GM19397 (cell line): ENCODE measurements around the gene APLF.
"Not testable (repeated sequence)": the region's sequence is repeated elsewhere in the genome, so short reads cannot be mapped to it uniquely, and the experiment has no call there.

ENCODE experiments used
- ATAC-seq: cut with Tn5 transposase; IDR thresholded peaks from one replicate; pipeline ENCODE4 v1.9.1; 2021; ENCODE audit warnings: mild to moderate bottlenecking, moderate library complexity; ENCODE audit not compliant: unreplicated experiment

Gene APLF

DNA sequence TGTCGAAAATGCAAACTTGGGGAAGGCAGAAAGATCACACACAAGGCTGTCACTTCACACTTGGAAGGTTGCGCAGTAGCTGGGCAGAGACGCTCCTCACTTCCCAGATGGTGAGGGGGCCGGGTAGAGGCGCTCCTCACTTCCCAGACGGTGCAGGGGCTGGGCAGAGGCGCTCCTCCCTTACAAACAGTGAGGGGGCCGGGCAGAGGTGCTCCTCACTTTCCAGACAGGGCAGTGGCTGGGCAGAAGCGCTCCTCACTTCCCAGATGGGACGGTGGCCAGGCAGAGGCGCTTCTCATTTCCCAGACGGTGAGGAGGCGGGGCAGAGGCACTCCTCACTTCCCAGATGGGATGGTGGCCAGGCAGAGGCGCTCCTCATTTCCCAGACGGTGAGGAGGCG is 59.6 kb downstream of the APLF start:
- not testable (repeated sequence) for ATAC-seq

DNA sequence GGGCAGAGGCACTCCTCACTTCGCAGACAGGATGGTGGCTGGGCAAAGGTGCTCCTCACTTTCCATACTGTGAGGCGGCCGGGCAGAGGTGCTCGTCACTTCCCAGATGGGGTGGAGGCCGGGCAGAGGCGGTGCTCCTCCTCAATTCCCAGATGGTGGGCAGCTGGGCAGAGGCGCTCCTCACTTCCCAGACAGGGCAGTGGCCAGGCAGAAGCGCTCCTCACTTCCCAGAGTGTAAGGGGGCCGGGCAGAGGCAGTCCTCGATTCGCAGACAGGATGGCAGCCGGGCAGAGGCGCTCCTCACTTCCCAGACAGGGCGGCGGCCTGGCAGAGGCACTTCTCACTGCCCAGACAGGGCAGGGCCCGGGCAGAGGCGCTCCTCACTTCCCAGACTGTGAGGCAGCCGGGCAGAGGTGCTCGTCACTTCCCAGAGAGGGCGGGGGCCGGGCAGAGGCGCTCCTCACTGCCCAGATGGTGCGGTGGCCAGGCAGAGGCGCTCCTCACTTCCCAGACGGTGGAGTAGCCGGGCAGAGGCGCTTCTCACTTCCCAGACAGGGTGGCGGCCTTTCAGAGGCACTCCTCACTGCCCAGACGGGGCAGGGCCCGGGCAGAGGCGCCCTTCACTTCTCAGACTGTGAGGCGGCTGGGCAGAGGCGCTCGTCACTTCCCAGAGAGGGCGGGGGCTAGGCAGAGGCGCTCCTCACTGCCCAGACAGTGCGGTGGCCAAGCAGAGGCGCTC is 60.1 kb downstream of the APLF start:
- not testable (repeated sequence) for ATAC-seq

DNA sequence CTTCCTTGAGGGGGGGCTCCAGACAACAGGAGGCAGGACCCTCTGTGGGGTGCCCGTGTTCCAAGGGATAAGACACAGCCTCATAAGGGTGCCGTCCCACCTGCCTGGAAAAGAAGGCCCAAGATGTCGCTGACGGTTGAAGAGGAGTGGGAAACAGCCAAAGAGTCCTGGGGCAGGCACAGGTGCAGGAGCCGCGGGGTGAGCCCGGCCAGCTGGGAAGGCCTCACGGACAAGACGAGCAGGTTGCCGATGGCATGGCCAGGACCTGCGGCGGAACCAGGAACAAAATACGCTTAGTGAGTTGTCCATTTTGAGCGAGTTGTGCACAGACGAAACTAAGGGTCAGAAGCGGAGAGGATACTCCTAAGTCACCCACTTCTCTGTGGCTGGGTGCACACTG is 61.8 kb downstream of the APLF start:
- not testable (repeated sequence) for ATAC-seq

DNA sequence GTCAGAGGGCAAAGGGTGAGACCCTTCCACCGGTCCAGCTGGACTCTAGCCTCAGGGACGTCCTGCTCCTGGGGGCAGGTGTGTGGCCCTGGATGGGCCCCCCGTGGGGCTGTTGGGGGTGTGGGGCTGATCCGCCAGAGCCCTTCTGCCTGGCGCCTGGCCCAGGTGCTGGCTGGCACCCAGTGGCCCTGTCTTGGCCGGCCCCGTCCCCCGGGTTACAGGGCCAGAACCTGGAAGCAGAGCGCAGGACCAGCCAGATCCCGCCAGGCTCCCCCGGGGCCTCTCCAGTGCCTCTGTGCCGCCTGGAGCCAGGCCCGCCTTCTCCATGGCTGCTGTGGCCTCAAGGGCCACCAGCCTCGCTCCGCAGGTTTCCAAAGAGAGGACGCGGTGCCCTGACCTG is 62.3 kb downstream of the APLF start:
- ATAC-seq: not testable (repeated sequence)

DNA sequence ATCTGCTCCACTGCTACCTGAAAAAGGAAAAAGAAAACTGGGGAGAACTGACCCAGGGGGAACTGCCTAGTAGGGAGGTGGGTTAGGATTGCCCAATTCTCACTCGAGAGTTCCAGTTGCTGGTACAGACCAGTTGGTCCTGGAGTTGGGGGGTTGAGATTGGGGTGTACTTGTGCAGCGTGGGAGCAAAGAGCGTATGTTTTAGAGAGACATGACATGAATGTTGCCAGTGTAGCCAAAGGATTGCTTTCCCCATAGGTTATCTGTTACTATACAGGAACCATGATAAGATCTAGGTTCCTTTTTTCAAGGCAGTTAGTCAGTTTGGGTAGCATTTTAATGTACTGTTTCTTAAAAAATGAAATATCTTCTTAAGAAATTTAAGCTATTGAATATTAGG is 68.6 kb downstream of the APLF start:
- no peak for ATAC-seq

DNA sequence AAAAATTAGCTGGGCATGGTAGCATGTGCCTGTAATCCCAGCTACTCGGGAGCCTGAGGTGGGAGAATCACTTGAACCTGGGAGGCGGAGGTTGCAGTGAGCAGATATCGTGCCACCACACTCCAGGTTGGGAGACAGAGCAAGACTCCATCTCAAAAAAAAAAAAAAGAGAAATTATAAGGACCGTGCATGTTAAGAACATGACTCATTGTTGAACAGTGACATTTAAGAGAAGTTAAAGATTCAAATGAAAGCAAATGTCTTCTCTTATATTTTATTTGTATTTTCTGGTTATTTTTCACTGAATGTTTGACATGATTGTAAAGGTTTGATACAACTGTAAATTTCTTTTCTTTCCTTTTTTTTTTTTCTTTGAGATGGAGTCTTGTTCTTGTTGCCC is 69.6 kb downstream of the APLF start:
- ATAC-seq: no peak

DNA sequence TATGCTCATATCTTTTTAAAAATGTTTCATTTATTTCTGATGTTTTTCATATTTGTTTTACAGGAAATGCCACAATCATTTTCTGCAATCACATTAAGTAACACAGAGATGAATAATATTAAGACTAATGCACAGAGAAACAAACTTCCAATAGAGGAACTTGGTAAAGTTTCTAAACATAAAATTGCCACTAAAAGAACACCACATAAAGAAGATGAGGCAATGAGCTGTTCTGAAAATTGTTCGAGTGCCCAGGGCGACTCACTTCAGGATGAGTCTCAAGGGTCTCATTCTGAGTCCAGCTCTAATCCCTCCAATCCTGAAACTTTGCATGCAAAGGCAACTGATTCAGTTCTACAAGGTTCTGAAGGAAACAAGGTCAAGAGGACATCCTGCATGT is 70.4 kb downstream of the APLF start:
- ATAC-seq: no peak

DNA sequence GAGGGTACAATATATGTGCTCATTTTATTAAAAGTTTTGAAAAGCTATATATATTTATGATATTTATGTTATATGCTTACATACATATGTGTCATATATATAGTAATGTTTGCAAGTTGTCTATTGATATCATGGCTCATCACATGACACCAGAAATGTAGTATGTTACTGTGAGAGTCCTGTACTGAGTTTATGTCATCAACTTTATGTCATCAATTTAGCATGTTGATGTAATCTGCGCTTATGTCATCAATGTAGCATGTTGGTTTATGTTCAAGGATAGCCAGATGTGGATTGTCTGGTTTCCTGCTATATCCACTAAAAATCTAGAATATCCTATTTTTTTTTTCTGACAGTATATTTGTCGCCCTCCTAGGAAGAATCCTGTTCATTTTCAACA is 77.4 kb downstream of the APLF start:
- ATAC-seq: no peak

DNA sequence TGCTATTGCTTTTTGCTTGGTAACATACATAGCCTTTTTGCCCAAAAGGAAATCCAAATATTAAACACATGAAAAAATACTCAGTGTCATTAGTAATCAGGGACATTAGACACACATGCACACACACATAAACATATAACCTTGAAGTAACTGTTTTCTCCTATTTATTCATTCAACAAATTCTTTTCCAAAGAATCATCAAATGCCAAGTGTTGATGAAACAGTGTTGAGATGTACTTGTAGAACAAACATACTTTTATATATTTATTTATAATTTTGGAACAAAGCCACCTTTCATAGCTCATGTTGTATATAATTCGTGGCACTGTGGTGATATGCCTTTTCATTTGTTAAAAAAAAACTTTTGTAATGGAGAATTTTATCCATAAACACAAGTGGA is 81.0 kb downstream of the APLF start:
- ATAC-seq: no peak

DNA sequence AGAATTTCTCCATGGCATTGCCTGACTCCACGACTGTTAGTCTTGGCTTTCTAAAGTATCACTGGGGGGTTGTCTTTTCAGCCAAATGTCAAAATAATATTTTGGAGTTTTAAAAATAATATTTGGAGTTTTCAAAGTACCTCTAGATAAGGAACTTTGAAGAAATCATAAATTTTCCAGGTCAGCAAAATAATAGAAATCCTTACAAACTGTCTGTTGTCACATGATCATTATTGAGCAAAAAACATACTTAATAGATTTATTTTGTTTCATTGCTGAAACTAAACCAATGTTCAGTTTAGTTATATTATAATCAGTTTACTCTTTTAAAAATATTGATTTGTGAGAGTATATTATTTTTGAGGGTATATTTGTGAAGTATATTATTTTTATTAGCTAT is 85.7 kb downstream of the APLF start:
- no peak for ATAC-seq

DNA sequence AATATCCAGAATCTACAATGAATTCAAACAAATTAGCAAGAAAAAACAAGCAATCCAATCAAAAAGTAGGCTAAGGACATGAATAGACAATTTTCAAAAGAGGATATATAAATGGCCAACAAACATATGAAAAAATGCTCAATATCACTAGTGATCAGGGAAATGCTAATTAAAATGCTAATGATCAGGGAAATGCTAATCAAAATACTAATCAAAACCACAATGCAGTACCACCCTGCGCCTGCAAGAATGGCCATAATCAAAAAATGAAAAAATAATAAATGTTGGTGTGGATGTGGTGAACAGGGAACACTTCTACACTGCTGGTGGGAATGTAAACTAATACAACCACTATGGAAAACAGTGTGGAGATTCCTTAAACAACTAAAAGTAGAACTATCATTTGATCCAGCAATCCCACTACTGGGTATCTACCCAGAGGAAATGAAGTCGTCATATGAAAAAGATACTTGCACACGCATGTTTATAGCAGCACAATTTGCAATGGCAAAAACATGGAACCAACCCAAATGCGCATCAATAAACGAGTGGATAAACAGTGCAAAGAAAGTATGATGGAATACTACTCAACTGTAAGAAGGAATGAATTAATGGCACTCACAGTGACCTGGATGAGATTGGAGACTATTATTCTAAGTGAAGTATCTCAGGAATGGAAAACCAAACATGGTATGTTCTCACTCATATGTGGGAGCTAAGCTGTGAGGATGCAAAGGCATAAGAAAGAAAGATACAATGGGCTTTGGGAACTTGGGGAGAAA is 88.2 kb downstream of the APLF start:
- ATAC-seq: not testable (repeated sequence)

DNA sequence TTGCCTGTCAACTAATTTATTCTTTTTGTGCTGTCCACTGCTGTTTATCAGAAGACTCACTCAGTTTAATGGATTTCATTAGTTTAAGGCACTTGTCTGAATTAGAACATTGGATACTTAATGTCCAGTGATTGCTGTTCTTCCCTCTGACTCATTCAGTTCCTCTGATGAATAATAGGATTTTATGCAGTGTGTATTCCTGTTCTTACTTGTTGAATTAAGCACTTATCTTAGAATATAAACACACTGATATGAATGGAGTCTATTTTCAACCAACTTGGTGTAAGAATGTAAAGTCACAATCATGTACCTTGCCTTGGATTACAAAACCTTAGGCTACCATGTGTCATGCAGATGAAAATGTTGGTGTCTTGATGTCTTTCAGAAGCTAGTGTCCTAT is 89.0 kb downstream of the APLF start:
- no peak for ATAC-seq

DNA sequence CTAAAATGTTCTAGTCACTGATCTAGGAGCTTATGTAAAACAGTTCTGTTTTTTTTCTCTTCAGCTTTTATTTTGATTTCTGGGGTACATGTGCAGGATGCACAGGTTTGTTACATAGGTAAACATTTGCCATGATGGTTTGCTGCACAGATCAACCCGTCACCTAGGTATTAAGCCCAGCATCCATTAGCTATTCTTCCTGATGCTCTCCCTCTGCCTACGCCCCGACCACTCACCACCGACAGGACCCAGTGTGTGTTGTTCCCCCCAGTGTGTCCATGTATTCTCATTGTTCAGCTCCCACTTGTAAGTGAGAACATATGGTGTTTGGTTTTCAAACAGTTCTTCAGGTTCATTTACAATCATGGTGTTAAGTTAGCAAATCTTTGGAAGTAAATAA is 91.2 kb downstream of the APLF start:
- ATAC-seq: no peak

DNA sequence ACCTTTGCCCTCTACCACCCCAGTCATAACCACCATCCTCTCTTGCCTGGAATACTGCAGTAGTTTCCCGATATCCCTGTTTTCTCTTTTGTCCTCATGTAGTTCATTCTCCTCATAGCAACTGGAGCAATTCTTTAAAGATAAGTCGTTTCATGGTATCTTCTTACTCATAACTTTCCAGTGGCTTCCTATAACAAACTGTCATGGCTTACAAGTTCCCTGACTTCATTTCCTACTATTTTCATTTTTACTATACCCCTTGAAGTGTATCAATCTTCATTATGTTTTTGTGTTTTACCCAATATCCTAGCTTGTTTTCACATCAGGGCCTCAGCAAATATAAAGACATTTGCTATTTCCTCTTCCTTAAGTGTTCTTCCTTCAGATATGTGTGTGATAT is 92.3 kb downstream of the APLF start:
- ATAC-seq: no peak

DNA sequence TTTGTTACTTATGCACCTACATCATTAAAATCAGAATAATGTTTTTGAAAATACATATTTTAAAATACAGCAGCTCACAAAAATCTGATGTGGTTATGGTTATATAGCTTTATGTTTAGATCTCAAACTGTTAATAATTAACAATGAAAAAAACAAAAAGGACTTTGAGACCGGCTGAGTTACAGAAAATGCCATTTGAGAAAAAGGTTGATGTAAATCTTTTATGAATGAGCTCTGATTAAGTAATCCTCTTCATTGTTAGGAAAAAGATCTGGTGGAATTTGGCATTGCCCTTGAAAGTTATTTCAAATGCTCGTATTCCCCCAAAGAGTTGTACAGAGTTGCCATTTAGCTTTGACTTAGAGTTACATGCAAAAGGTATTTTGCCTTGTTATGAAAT is 93.2 kb downstream of the APLF start:
- ATAC-seq: no peak

DNA sequence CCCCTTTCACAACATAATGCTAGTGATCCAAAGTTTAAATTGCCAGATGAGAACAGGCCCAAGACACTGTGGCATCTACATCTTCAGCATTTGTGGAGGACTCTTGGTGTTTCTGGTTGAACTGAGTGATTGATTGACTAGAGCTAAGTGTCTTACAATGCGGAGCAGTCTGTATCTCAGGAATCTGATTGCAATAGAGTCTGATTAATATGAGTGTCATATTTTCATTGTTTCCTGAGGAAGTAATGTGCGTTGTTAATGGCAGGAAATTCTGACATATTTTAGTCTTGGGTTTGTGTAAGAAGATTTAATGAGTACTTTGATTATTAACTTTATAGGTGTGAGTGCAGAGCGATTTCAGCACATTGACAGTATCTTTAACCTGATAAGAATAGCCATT is 94.0 kb downstream of the APLF start:
- ATAC-seq: no peak

DNA sequence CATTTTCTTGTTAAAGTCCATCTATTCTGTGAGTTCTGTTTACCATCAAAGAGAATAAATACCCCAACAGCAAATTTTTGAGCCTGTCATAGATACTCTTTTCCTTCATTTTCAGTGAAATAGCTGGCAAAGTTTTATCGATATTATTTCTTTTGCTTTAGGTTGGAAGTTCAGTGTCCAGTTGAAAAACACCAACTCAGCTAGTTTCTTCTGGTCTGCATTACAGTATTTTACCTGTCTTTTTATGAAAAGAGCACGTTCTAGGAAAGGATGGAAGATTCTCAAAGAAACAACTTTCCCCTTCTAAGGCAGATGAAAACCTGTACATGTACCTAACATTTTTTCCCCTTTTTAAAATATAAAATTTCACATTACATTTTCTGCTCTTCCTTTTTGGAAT is 95.5 kb downstream of the APLF start:
- ATAC-seq: no peak

DNA sequence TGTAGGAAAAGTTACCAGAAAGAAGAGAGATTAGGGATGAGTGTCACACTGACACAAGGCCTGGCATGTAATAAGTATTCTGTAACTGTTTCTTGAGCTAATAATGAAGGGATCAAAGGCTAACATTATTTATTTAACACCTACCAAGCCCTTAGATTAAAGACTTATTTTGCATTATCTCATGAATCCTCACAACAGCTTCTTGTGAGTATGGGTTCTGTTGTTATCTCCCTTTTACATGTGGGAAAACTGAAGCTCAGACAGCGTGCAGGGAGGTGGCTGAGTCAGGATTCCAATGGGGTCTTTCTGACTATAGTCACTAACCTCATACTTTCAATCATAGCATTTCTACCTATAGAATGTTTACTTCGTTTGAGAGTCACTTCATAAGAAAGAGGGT is 97.0 kb downstream of the APLF start:
- no peak for ATAC-seq

DNA sequence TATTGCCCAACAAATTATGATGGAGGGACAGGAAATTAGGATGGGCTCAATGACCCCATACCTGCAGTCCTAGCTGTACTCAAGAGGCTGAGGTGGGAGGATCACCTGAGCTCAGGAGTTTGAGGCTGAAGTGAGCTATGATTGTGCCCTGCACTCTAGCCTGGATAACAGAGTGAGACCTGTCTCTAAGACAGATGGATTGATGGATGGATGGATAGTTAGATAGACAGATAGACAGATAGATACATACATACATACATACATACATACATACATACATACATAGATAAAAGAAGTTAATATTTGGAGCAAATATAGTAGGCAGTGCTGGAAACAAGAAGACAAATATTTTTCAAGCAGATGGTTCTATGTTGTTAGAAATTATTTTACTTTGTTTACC is 97.9 kb downstream of the APLF start:
- ATAC-seq: no peak

DNA sequence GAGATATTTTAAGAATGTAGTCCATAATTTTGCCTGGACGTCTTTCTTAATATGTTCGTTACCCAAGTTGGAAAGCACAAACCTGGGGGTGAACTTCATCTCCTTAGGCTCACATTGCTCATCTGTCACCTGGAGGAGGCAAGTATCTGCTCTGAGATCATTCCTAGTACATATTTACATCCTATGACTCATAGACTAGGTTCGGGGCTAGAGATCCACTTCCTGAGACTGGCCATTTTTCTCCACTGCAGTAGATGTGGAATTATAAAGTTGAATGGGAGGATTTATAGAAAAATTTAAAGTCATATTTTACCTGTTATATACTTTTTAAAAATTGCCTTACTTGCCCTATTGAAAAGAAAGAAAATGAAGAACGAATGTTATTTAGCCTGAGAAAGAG is 98.5 kb downstream of the APLF start:
- ATAC-seq: no peak

DNA sequence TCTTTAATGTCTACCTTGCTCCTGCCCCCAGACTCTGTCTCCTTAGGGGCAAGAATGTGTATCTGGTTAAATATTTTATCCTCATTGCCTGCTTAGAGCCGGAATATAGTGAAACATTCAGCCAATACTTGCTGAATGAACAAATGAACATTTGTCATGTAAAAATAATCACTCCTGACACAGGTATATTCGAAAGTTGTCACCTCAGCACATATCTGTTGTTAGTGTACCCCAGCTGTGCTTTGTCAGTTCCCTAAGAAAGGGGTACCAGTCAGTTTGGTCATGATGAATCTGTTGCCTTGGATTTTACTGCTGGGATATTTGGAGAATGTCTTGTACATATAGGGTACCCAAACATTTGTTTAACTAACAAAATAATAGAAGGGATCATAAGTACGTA is 99.0 kb downstream of the APLF start:
- no peak for ATAC-seq

DNA sequence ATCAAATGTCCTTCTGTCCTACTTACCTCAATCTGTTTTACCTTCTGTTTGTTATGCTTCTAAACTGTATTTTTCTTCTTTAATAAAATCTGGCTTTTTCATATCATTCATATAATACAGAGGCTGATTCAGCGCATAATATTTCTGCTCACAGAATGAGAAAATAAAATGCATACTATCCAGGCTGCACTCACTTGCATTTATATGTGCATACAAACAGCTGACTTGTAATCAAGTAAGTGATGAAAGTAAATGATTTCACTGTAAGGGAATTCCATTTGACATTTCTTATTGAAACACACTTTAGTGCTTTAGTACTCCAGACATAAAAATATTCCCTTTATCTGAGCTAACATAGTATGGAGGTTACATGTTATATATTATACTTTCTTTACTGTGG is 100.7 kb downstream of the APLF start:
- ATAC-seq: no peak

DNA sequence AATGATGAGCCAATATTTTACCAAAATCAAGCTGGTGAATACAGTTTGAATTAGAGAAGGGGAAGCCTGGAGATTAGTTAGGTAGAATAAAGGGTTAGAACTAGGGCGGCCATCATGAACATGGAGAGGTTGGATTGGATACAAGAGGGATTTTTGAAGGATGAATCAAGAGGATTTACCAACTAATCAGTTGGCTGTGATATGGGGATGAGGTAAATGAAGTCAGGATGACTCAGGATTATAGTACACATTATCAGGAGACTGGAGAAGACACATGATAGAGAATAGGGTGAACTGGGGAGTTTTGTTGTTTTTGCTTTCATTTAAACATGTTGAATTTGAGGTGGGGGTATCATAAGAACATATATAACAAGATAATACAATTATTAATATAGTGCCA is 102.2 kb downstream of the APLF start:
- no peak for ATAC-seq
